GM18861 (cell line): ENCODE results near the gene FOXE1.

Experiments
- ATAC-seq: cut with Tn5 transposase; IDR thresholded peaks from one replicate; pipeline ENCODE4 v1.9.1; 2021; ENCODE audit not compliant: unreplicated experiment

Gene FOXE1

GRCh38 chr9:97848215-97848479, 4.9 kb upstream of the FOXE1 start:
- ATAC-seq = no peak

GRCh38 chr9:97848480-97849237, 4.4 kb upstream of the FOXE1 start:
- no peak for ATAC-seq

GRCh38 chr9:97849980-97850379, 3.0 kb upstream of the FOXE1 start:
- no peak for ATAC-seq

GRCh38 chr9:97850746-97851445, 2.1 kb upstream of the FOXE1 start:
- no peak for ATAC-seq

- no peak for ATAC-seq
Observed at GRCh38 chr9:97851446-97851883, 1.6 kb upstream of the FOXE1 start.

GRCh38 chr9:97852001-97852398, 1.0 kb upstream of the FOXE1 start:
- no peak for ATAC-seq

- ATAC-seq = no peak
Observed at GRCh38 chr9:97852399-97853055, 499 bp upstream of the FOXE1 start.

GRCh38 chr9:97853844-97854695, 1.0 kb downstream of the FOXE1 start:
- no peak for ATAC-seq

GRCh38 chr9:97854696-97855485, 1.9 kb downstream of the FOXE1 start:
- ATAC-seq = no peak

GRCh38 chr9:97855486-97855875, 2.5 kb downstream of the FOXE1 start:
- no peak for ATAC-seq

- no peak for ATAC-seq
Observed at GRCh38 chr9:97855899-97856298, 2.9 kb downstream of the FOXE1 start.

- ATAC-seq = no peak
Observed at GRCh38 chr9:97856857-97857605, 4.0 kb downstream of the FOXE1 start.

GRCh38 chr9:97857606-97858392, 4.8 kb downstream of the FOXE1 start:
- ATAC-seq = no peak

GRCh38 chr9:97858393-97858713, 5.3 kb downstream of the FOXE1 start:
- no peak for ATAC-seq

- no peak for ATAC-seq
Observed at GRCh38 chr9:97858826-97859225, 5.8 kb downstream of the FOXE1 start.

- no peak for ATAC-seq
Observed at GRCh38 chr9:97859346-97859745, 6.3 kb downstream of the FOXE1 start.

GRCh38 chr9:97860451-97861147, 7.6 kb downstream of the FOXE1 start:
- no peak for ATAC-seq

GRCh38 chr9:97861148-97861475, 8.1 kb downstream of the FOXE1 start:
- ATAC-seq = no peak

GRCh38 chr9:97863314-97863713, 10.3 kb downstream of the FOXE1 start:
- no peak for ATAC-seq
